GM12878 (cell line): ENCODE measurements around the gene HDAC9. TPM values are rescaled to one million over a fixed set of nuclear protein-coding genes. Genes with fewer than 3 reads are reported as not detected.

ENCODE experiments used
- ATAC-seq: fragments of 200-7000 bp; cut with Tn5 transposase; 3 replicates; pipeline ENCODE4 v1.9.1; 2020; ENCODE audit warnings: mild to moderate bottlenecking, moderate library complexity
- BruUV-seq: library from RNA; stranded (reverse); fragments of 400-500 nt; replicated peaks from 2 replicates; lab custom pipeline; 2021; lab: Mats Ljungman, UMichigan
- CTCF ChIA-PET: fragments of 300-600 bp; sonication (Branson Sonifier 250); formaldehyde crosslinking; extraction: SDS; loops from one replicate; lab custom pipeline; 2021; ENCODE audit warnings: inconsistent platforms; lab: Yijun Ruan, JAX
- POLR2A ChIA-PET: fragments of 350-600 bp; formaldehyde crosslinking; extraction: SDS; loops from one replicate; lab custom pipeline; 2021; ENCODE audit warnings: inconsistent platforms; lab: Charles Lee
- RAD21 ChIA-PET: fragments of 300-600 bp; sonication (Branson Sonifier 250); formaldehyde crosslinking; loops from one replicate; lab custom pipeline; 2023; ENCODE audit warnings: antibody characterized with exemption; ENCODE audit not compliant: unreplicated experiment; lab: Charles Lee
- SMC1A ChIA-PET: fragments of 300-600 bp; sonication (Branson Sonifier 250); formaldehyde crosslinking; loops from one replicate; lab custom pipeline; 2023; ENCODE audit not compliant: unreplicated experiment, uncharacterized antibody; lab: Charles Lee
- DNase-seq: peaks from one replicate; pipeline ENCODE4 v3.0.0-alpha.2; 2011; ENCODE audit warnings: low read depth, low spot score
- FAIRE-seq: peaks from 3 replicates; lab custom pipeline; 2011; peaks lifted over from hg19 to GRCh38; lab: Jason Lieb, UNC
- H2AFZ ChIP-seq: 2 replicates; pipeline ENCODE4 v1.6.0; 2011; ENCODE audit warnings: low read depth, low read length, control low read depth; ENCODE audit not compliant: control insufficient read depth
- H3K27ac ChIP-seq: 2 replicates; pipeline ENCODE4 v1.5.1; 2011; ENCODE audit warnings: control low read depth; ENCODE audit not compliant: control insufficient read depth, insufficient read depth
- H3K27me3 ChIP-seq, 2 experiments: replicated peaks in 1 of 2; 2 replicates each; pipeline versions ENCODE4 v1.6.0 to v1.6.1; 2011; ENCODE audit warnings: low read length in 1 of 2; ENCODE audit not compliant: control insufficient read depth in 2 of 2, insufficient read depth in 2 of 2
- H3K36me3 ChIP-seq, 2 experiments: 2 replicates each; pipeline ENCODE4 v1.5.1; 2011; ENCODE audit warnings: low read length in 1 of 2; ENCODE audit not compliant: control insufficient read depth in 2 of 2, insufficient read depth in 2 of 2
- H3K4me1 ChIP-seq: 2 replicates; pipeline ENCODE4 v1.6.1; 2011; ENCODE audit warnings: mild to moderate bottlenecking, low read length, moderate library complexity, mixed read lengths; ENCODE audit not compliant: control insufficient read depth, insufficient read depth
- H3K4me2 ChIP-seq: 2 replicates; pipeline ENCODE4 v1.6.0; 2011; ENCODE audit warnings: control low read depth; ENCODE audit not compliant: control insufficient read depth, insufficient read depth
- H3K4me3 ChIP-seq: fragments of 200-600 bp; sonication (generic); 2 replicates; pipeline ENCODE4 v1.5.1; 2016
- H3K79me2 ChIP-seq: 2 replicates; pipeline ENCODE4 v1.6.0; 2011; ENCODE audit warnings: low read length; ENCODE audit not compliant: control insufficient read depth, insufficient read depth
- H3K9ac ChIP-seq: 2 replicates; pipeline ENCODE4 v1.8.0; 2011; ENCODE audit warnings: low read length, control low read depth, mixed read lengths; ENCODE audit not compliant: control insufficient read depth, insufficient read depth
- H3K9me3 ChIP-seq: replicated peaks from 3 replicates; pipeline ENCODE4 v1.5.1; 2011; ENCODE audit warnings: mild to moderate bottlenecking, low read length; ENCODE audit not compliant: control insufficient read depth, insufficient read depth
- H4K20me1 ChIP-seq: 2 replicates; pipeline ENCODE4 v1.6.0; 2011; ENCODE audit not compliant: control insufficient read depth, insufficient read depth
- CHD1 ChIP-seq: IDR thresholded peaks from 2 replicates; pipeline ENCODE4 v1.6.1; 2012; ENCODE audit warnings: low read depth, low read length, improper control_type of control experiment
- HDAC2 ChIP-seq: fragments of 200-600 bp; sonication (generic); IDR thresholded peaks from 2 replicates; pipeline ENCODE4 v1.6.1; 2017
- IKZF2 ChIP-seq, 2 experiments: fragments of 450-650 bp; IDR thresholded peaks; 2 replicates each; pipeline ENCODE4 v1.6.1; 2017; ENCODE audit warnings: mild to moderate bottlenecking in 2 of 2, moderate library complexity in 2 of 2
- JUNB ChIP-seq: IDR thresholded peaks from 2 replicates; pipeline ENCODE4 v1.6.1; 2016; ENCODE audit warnings: antibody characterized with exemption, mild to moderate bottlenecking
- KLF5 ChIP-seq: fragments of 450-650 bp; IDR thresholded peaks from 2 replicates; pipeline ENCODE4 v1.6.1; 2014; ENCODE audit warnings: mild to moderate bottlenecking; ENCODE audit not compliant: partially characterized antibody
- MTA2 ChIP-seq: fragments of 450-650 bp; IDR thresholded peaks from 2 replicates; pipeline ENCODE4 v1.6.1; 2016; ENCODE audit warnings: low read depth, mild to moderate bottlenecking, moderate library complexity
- NBN ChIP-seq: fragments of 450-650 bp; IDR thresholded peaks from 2 replicates; pipeline ENCODE4 v1.6.1; 2016
- RCOR1 ChIP-seq: conservative IDR thresholded peaks from 2 replicates; pipeline ENCODE4 v1.6.1; 2012; ENCODE audit warnings: low read depth, low read length, improper control_type of control experiment
- RELA ChIP-seq: fragments of 450-650 bp; IDR thresholded peaks from 2 replicates; pipeline ENCODE4 v1.8.0; 2014; ENCODE audit warnings: borderline replicate concordance; ENCODE audit not compliant: partially characterized antibody
- ZBTB40 ChIP-seq: fragments of 450-650 bp; IDR thresholded peaks from 2 replicates; pipeline ENCODE4 v1.6.1; 2016; ENCODE audit warnings: mild to moderate bottlenecking, moderate library complexity, borderline replicate concordance
- ZNF207 ChIP-seq: fragments of 450-650 bp; IDR thresholded peaks from 2 replicates; pipeline ENCODE4 v1.6.1; 2014; ENCODE audit warnings: antibody characterized with exemption, mild to moderate bottlenecking, borderline replicate concordance
- WGBS: methylation state at CpG from one replicate; pipeline ENCODE4 v1.1.6; 2016; ENCODE audit warnings: low lambda C conversion rate; ENCODE audit not compliant: insufficient replicate concordance, insufficient coverage; ENCODE audit errors: missing lambda C conversion rate; 5-methylcytosine and 5-hydroxymethylcytosine counted together
- in situ Hi-C: fragments of 300-500 bp; cut with MboI; formaldehyde crosslinking; loops from 9 replicates; pipeline ENCODE4 v1.14.3; 2018; ENCODE audit warnings: mixed read lengths
- intact Hi-C: fragments of 100-400 bp; cut with micrococcal nuclease; formaldehyde crosslinking; loops from one replicate; pipeline ENCODE4 v1.14.2; 2022; ENCODE audit not compliant: unreplicated experiment
- polyA plus RNA-seq, 11 experiments: library from polyadenylated mRNA; depleted of rRNA in 4 of 11; unstranded in 6 of 11; stranded (reverse) in 5 of 11; fragments of >200 nt; fragmentation: Nextera tagmentation in 4 of 11; fragmentation: Illumina TruSeq in 1 of 11; extraction: Ambion mirVana in 4 of 11; extraction: Trizol in 1 of 11; gene quantifications; 1 replicate in 1 of 11; 2 replicates in 10 of 11; pipeline versions ENCODE4 v1.2.1 to v1.2.3, GENCODE V29; 2011 to 2016; ENCODE audit warnings: inconsistent platforms in 2 of 11, missing spikeins in 2 of 11, low read depth in 1 of 11
- total RNA-seq, 4 experiments: library from RNA; depleted of rRNA in 3 of 4; stranded (reverse); fragments of >200 nt in 3 of 4; fragmentation: Illumina TruSeq in 1 of 4; extraction: Trizol in 1 of 4; gene quantifications; 2 replicates each; pipeline versions ENCODE4 v1.2.1 to v1.2.3, GENCODE V29; 2013 to 2021
- TF ChIP-seq, protein P1 (sequence below): IDR thresholded peaks from 2 replicates; pipeline ENCODE4 v1.6.1; 2011; ENCODE audit warnings: borderline replicate concordance, low read depth, mild to moderate bottlenecking, moderate library complexity, low read length; ENCODE audit not compliant: insufficient read depth, poor library complexity, severe bottlenecking
- TF ChIP-seq, protein P2 (sequence below): fragments of 150-350 bp; IDR thresholded peaks from 2 replicates; pipeline ENCODE4 v1.6.1; 2014; ENCODE audit warnings: mild to moderate bottlenecking, low read depth, low read length

HDAC9 gene
- total and polyA plus RNA-seq, 10 of the 15 experiments (the other 5 are each of a cell fraction or from before 2014, with no cell fraction given): 0.73 to 12.8 (median 0.92) TPM

DNA sequence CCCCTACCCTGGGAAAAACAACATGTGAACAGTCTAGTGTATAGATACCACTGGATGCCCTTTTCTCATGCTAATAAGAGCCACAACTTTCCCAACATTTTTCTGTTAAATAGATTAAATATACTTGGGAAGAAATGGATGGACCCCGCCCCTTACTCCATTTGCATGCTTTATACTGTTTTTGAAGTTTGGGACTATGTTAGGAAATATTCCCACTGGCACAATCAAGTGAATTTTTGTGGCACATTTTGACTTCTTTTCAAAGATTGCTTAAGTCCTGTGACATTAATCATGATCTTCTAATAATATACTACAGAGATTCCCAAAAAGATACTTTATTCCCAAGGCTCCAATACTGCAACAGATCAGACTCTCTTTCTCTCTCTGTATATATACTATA, 405.3 kb downstream of the HDAC9 start (continued):
- TF ChIP-seq, protein P1, sequence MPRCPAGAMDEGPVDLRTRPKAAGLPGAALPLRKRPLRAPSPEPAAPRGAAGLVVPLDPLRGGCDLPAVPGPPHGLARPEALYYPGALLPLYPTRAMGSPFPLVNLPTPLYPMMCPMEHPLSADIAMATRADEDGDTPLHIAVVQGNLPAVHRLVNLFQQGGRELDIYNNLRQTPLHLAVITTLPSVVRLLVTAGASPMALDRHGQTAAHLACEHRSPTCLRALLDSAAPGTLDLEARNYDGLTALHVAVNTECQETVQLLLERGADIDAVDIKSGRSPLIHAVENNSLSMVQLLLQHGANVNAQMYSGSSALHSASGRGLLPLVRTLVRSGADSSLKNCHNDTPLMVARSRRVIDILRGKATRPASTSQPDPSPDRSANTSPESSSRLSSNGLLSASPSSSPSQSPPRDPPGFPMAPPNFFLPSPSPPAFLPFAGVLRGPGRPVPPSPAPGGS: no peak
- TF ChIP-seq MTA2 (no peak), HDAC2 (no peak), KLF5 (no peak), JUNB (no peak), CHD1 (no peak)
- TF ChIP-seq, all 136 proteins: peak for 0

DNA sequence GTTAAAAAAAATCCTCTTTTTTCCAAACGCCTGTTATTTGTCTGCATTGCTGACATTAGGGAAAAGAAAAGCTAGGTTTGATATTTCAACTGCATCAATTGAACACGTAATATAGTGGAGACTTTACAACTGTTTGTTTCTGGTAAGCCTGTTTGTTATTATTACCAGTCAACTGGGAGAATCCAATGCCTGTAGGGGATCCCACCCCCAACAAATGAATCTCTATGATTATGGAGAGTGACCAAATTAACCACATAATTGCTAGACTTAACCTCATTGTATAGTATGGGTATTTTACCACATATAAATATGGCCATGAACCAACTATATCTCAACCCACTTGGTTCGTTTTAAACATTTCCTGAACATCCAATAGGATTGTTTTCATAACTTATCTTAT, 405.8 kb downstream of the HDAC9 start:
- BruUV-seq: no TSS peak
- ATAC-seq (no peak), DNase-seq (no peak), FAIRE-seq (no peak)
- ChIA-PET CTCF (no interaction called here), SMC1A (no interaction called here), POLR2A (no interaction called here), RAD21 (no interaction called here)
- WGBS: 10% methylated on average over 3 of the region's 3 CpGs
- Histone ChIP-seq H3K9me3 (no peaks in the 10 kb centered on the region), H3K4me3 (no peak overlapping the region), H3K9ac (no peak overlapping the region), H3K27me3 (no peaks in the 10 kb centered on the region), H3K79me2 (no peaks in the 10 kb centered on the region), H3K36me3 (no peaks in the 10 kb centered on the region), H3K4me1 (no peaks in the 10 kb centered on the region), H4K20me1 (no peaks in the 10 kb centered on the region), H2AFZ (no peak overlapping the region), H3K27ac (no peak overlapping the region), H3K4me2 (no peak overlapping the region)
- in situ Hi-C loops (no loop called here), intact Hi-C loops (no loop called here)
- TF ChIP-seq RCOR1 (no peak), NBN (no peak), ZNF207 (no peak), IKZF2 (IDR thresholded peaks at IDR 0.05) (no peak), RELA (no peak), ZBTB40 (no peak)
- TF ChIP-seq, protein P2, sequence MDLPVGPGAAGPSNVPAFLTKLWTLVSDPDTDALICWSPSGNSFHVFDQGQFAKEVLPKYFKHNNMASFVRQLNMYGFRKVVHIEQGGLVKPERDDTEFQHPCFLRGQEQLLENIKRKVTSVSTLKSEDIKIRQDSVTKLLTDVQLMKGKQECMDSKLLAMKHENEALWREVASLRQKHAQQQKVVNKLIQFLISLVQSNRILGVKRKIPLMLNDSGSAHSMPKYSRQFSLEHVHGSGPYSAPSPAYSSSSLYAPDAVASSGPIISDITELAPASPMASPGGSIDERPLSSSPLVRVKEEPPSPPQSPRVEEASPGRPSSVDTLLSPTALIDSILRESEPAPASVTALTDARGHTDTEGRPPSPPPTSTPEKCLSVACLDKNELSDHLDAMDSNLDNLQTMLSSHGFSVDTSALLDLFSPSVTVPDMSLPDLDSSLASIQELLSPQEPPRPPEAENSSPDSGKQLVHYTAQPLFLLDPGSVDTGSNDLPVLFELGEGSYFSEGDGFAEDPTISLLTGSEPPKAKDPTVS: no peak
